GM21447 (cell line): ENCODE data around the gene ILDR2.

Source experiments
- ATAC-seq: cut with Tn5 transposase; IDR thresholded peaks from one replicate; pipeline ENCODE4 v1.9.1; 2021; ENCODE audit not compliant: unreplicated experiment

Gene ILDR2

DNA sequence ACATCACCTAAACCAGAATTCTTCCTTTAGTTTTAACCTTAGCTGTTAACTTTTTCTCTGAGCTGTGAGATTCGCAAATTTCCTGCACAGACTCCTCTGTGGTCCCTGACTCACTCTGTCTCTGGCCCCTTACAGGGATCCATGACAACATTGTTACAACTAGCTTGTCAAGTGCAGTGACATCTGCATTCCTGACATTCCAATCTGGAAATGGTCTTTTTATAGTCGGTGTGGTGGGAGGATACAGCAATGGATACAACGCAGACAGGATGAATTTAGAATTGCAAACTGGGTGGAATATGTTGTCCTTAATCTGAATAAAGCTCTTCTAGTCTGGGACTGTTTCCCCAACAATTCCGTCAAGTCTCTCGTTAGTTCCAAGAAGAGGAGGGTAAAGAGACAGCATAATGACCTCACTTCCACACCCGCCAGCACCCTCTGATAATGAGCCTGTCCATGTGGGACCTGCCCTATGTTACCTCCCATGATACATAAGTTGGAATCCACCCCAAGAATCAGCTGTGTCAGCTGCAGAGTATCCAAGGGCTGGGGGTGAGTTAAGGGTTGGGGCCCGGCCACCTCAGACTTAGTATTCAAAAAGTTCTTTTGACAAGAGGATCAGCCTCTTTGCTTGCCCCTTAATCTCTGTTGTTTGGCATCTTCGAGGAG, 49.4 kb downstream of the ILDR2 start:
- ATAC-seq: no peak

DNA sequence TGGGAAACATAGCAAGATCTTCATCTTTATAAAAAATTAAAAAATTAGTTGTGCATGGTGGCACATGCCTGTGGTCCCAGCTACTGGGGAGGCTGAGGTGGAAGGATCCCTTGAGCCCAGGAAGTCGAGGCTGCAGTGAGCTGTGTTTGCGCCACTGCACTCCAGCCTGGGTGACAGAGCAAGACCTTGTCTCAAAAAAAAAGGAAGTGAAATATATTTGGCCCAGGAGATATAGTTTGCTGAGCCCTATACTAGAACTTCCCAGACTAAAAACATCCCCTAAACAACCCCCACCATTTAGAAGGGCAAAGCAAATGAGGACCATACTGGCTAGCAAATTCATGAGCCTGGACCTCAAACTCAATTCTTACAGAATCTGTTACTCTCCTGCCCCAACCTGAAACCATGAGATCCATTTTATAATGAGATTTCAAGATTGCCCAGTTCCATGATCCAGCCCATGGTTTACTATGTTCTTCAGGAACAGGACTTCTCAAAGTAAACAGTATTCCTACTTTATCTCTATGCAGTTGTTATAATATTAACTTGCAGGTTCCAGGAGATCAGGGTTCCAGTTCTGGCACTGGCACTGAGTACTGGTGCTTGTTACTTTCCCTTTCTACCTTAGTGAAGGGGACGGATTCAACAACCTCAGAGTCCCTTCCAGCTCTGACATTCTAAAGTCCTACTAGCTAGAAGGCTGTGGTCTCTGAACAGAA, 50.4 kb downstream of the ILDR2 start:
- ATAC-seq: peak; percentile 88

DNA sequence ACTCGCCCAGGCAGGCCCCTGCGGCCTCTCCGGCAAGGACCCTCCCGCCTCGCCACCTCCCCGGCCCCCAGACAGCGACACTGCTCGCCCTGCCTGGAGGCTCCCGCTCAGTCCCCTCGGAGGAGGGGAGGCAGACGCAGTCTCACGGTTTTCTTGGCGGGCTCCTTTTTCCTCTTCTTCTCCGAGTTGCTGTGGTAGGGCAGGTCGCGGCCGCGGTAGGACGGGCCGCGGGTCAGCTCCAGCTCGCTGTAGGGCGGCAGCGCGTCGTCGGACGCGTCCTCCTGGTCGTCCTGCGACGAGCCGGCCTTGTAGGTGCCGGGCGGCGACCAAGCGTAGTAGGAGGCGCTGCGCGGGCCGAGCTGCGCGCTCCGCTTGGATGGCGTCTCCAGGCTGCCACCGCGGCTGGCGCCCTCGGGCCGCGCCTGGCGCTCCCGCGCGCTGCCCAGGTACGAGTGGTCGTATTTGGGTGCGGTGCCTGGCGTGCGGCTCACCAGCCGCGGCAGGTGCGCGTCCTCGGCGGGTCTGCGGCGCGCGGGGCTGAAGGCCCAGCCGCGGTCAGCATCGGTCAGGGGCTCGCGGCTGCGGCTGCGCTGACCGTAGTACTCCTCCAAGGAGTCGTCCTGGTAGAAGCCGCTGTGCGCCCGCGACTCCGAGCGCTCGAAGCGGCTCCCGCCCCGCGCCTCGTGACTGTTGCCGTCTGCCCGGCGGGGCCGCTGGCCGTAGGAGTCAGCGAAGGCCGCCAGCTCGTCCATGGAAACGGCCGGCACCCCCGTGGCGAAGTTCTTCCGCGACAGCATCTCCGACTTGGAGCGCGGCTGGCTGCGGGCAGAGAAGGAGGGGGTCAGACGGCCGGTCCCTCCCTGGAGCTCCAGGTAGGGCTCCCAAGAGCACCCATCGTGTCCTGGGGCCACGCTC, 54.5 kb downstream of the ILDR2 start:
- ATAC-seq: no peak

- no peak for ATAC-seq
Observed at GRCh38 chr1:166918956-166919316, 56.4 kb downstream of the ILDR2 start.

DNA sequence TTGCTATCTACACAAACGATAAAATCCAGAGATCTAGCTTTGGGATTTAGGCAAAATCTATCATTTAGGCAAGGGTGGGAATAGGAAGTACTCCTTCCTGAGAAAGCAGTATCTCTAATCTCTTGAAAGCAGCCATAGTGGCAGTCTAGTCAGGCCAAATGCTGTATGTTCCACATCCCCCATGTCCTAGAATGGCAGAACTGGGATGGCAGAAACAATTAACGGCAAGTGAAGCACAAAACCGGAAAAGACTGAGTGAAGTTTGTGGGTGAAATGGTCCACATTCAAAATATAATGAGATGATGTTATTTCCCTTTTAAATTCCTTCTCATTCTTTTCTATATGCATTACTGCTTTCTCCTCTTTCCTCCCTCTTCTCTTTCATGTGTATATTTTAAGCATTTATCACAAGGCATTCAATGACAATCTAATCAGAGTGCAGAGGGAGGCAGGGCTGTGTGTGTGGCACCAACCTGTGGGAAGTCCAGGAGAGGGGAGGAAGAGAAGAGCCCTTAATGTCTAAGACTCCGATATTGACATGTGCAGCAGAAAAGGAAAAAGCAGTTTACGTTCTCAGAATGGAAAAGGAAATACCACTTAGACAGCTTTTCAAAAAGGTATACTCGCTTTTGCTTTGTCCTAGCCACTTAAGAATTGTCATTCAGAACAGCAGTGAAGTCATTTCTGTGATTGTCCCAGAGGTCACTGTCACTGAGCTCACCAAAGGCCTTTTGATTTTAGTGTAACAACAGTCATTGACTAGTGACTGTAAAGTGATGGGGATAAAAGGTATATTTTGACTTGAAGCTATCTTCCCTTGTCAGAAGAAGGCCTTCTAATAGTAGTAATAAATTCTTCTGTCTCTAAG, 57.0 kb downstream of the ILDR2 start:
- ATAC-seq: no peak

- ATAC-seq: no peak
Observed at GRCh38 chr1:166915941-166916340, 59.4 kb downstream of the ILDR2 start.

- no peak for ATAC-seq
Observed at GRCh38 chr1:166915042-166915441, 60.3 kb downstream of the ILDR2 start.

GRCh38 chr1:166914111-166914510, 61.2 kb downstream of the ILDR2 start:
- no peak for ATAC-seq

- ATAC-seq: no peak
Observed at GRCh38 chr1:166911624-166912023, 63.7 kb downstream of the ILDR2 start.

GRCh38 chr1:166910396-166910994, 64.8 kb downstream of the ILDR2 start:
- peak; percentile 88 for ATAC-seq

- no peak for ATAC-seq
Observed at GRCh38 chr1:166908942-166909341, 66.4 kb downstream of the ILDR2 start.

DNA sequence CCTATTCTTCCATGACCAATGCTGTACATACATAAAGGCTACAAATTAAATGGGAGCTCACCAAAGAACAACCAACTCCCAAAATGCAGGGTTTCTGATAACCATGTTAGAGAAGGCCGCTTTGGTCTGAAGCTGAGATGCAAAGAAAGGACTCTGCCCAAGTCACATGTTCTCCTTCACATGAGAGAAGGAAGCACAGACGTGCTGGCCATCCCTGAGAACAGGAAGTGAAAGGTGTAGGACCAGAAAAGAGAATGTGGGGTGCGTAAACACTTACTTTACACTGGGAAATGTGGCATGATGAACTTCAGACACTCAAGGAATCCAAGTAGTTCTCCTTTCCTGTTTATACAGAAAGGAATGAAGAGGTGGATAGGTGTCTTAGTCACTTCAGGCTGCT, 67.6 kb downstream of the ILDR2 start:
- no peak for ATAC-seq

GRCh38 chr1:166907051-166907450, 68.3 kb downstream of the ILDR2 start:
- ATAC-seq: no peak

- ATAC-seq: no peak
Observed at GRCh38 chr1:166906647-166907046, 68.7 kb downstream of the ILDR2 start.

DNA sequence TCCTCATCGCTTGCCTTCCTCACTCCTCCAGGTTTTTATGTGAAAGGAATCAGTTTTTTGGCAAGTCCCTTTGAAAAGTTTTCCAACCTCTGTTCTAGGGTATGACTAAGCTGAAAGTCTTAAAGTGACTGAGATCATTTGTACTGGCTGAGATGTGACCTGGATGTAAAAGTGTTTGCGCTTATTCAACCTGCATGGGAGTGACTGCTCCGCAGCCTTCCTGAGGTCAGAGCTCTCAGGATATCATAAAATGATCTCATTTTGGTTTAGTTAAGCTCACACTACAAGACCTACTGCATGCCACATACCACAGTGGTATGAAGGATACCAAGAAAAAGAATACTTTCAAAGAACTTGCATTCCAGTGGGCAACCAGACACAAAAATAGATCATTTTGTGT, 69.4 kb downstream of the ILDR2 start:
- no peak for ATAC-seq

- ATAC-seq: no peak
Observed at GRCh38 chr1:166905136-166905535, 70.2 kb downstream of the ILDR2 start.

DNA sequence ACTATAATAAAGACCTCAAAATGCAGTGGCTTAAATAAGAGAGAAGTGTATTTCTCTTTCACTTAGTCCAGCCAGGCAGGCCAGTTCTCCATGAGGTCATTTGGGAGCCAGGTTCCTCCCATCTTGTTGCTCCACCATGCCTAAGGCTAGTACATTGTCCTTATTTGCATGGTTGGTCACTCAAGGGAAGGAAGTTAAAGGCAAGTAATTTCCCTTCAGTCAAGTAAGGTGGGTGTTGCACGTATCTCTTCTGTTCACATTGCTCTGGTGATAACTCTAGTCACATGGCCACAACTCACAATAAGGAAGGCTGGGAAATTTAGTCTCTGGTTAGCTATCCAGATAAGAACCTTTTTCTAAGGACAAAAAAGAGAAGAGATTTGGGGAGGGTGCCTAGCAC, 72.1 kb downstream of the ILDR2 start:
- ATAC-seq: no peak

- no peak for ATAC-seq
Observed at GRCh38 chr1:166902279-166902678, 73.1 kb downstream of the ILDR2 start.

DNA sequence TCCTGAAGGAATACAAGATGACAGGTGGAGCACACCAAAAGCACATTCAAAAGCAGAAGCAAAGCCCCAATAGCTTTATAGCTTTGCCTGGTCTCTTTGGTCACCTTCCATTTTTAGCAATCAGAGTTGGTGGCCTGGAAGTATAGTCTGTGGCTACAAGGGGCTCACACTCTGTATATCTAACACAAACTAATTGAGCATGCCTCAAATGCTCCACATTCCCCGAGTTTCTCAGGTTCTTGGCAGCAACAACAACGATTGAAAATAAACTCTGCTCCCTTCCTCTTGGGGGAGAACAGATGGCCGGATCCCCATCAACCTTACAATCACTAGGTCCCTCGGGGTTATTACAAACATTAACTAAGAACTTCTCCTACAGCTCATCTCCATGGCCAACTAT, 74.4 kb downstream of the ILDR2 start:
- no peak for ATAC-seq

- ATAC-seq: no peak
Observed at GRCh38 chr1:166899769-166900168, 75.6 kb downstream of the ILDR2 start.
